ENCODE measurements around the gene DUSP6. TPM values are rescaled to one million over a fixed set of nuclear protein-coding genes. Genes with fewer than 3 reads are reported as not detected.

Gene DUSP6
- total RNA-seq, 2 donors from 2014 or later: 25.7 to 54.1 TPM

DNA sequence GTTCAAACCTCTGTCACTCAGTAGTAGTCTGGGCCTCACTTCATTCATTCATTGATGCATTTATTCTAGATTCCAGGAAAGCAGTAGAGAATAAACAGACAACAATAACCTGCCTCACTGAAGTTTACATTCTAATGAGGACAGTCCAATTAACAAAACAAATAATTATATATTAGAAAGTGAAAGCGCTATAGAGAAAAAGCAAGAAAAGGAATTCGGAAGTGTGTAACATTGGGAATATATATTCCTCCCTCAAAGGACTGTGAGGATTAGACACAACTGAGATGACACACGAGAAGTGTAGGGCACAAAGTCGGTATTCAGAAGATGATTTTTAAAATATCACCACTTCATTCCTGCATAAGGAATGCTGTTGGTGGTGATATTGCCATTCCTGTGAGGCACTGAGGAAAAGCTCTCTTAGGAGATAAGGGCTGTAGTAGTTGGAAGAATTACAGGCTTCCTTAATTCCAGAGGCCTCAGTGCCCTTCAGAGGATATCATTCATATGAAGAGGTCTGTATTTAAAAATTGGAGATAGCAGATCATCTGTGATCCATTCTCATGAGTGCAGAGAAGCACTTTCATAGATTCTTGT is 3.9 kb upstream of the DUSP6 start:
- TF ChIP-seq, protein P1, sequence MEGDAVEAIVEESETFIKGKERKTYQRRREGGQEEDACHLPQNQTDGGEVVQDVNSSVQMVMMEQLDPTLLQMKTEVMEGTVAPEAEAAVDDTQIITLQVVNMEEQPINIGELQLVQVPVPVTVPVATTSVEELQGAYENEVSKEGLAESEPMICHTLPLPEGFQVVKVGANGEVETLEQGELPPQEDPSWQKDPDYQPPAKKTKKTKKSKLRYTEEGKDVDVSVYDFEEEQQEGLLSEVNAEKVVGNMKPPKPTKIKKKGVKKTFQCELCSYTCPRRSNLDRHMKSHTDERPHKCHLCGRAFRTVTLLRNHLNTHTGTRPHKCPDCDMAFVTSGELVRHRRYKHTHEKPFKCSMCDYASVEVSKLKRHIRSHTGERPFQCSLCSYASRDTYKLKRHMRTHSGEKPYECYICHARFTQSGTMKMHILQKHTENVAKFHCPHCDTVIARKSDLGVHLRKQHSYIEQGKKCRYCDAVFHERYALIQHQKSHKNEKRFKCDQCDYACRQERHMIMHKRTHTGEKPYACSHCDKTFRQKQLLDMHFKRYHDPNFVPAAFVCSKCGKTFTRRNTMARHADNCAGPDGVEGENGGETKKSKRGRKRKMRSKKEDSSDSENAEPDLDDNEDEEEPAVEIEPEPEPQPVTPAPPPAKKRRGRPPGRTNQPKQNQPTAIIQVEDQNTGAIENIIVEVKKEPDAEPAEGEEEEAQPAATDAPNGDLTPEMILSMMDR (IDR thresholded peaks at IDR 0.05): no peak
- Histone ChIP-seq H3K9me3 (no peaks in the 10 kb centered on the region), H3K27ac (peak overlapping the region in 1 of 2 donors; percentile 100), H3K27me3 (no peaks in the 10 kb centered on the region), H3K4me3 (no peak overlapping the region), H3K36me3 (no peaks in the 10 kb centered on the region), H3K4me1 (peaks cover 0 to 25% of the 10 kb centered on the region in 2 donors)
- DNase-seq (ENCODE audit: low spot score): no peak

DNA sequence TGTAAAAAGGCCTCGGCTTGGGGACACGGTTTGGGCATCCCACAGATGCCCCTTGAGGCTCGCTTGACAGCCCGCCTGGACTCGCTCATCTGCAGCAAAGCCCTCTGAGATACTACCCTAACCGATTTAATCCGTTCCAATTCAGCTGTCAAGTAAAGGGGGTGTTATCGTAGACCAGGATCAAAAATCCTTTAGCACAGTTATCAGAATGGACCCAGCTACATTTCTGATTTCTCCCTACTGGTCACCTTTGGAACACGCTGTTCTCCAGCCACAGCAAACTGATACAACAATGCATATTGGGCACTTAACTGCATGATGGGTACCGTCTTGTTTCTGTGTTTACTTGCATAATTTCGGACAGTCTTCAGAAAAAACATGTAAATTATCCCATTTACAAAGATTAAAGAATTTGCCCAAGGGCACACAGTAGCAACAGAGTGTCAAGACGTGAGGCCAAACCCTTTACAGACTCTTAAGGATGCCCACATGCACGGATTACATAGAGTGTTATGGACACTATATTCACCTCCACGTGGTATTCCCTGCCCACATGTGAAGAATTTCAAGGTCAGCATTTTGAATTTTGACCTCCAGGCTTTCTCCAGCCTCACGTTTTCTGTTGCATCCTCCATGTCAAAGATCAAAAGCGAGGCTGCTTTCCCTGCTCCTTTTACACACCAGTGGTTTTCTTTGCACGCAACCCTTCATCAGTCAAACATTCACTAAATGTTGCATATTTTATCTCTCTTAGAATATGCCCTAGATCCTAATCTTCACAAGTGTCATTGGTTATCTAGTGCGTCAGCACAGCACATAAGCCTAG is 3.2 kb upstream of the DUSP6 start:
- Histone ChIP-seq H3K27me3 (no peaks in the 10 kb centered on the region), H3K36me3 (no peaks in the 10 kb centered on the region), H3K4me3 (peak overlapping the region; percentile 84 to 88), H3K27ac (peak overlapping the region; percentile 99 to 100), H3K9me3 (no peaks in the 10 kb centered on the region), H3K4me1 (peaks cover 0 to 28% of the 10 kb centered on the region in 2 donors)
- no peak for DNase-seq (ENCODE audit: low spot score)
- TF ChIP-seq, protein P1 (IDR thresholded peaks at IDR 0.05): no peak

DNA sequence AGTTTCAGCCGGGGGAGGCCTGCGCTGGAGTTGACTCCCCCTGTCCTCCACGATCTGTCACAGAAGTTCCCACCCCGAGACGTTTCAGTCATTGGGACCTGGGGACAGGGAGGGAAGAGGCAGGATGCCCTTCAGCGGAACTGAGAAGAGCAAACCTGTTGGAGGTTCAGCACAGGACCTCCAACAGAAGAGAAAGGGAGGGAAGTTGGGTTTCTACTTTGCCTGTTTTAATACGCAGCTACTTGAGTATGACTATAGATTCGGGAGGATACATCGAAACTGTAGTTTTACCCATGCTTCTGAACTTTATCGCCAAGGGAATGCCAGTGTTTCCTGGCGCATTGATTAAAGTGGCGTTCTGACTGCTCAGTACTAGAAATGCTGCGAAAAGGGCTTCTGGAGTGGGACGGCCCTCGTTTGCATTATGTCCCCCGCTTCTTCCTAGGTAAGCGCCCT is 2.3 kb upstream of the DUSP6 start:
- no peak for DNase-seq (ENCODE audit: low spot score)
- Histone ChIP-seq H3K27me3 (no peaks in the 10 kb centered on the region), H3K27ac (peak overlapping the region; percentile 99 to 100), H3K9me3 (no peaks in the 10 kb centered on the region), H3K36me3 (no peaks in the 10 kb centered on the region), H3K4me3 (peak overlapping the region; percentile 84 to 88), H3K4me1 (peaks cover 0 to 34% of the 10 kb centered on the region in 2 donors)
- TF ChIP-seq, protein P1 (IDR thresholded peaks at IDR 0.05): no peak

DNA sequence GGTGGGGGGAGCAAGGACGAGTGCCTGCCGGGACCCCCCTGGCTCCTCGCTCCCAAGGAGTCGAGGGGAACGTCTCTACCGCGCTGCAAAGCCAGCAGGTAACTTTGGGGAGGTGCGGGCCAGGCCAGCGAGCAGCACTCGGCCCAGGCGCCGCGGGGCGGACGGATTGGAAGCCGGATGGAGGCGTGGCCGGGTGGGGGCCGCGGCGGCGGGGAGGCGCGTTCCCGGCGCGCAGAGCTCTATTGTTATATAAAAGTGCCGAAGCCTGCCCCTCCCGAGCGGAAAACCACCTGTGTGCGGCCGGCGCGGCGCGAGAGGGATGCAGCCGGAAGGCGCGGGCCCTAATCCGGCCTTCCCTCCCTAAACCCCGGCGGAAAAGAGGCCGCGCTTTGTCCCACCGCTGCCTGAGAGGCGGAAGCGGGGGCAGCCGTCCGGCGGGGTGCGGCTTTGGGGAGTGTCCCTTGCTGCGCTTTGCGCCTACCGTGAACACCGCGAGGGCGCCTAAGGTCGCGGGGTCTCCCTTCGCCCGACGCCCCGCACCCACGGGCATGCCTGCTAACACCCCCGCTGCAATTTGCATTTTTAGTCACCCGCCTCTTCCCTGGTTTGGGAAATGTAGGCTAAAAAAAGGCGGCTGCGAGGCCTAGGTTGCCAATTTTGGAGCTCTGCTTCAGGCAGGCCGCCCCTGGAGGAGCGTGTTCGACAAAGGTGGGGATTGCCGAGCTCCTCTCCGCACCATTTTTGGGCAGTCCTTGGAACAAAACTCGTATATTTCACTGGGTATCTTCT is 1.7 kb upstream of the DUSP6 start:
- DNase-seq (ENCODE audit: low spot score): peak; percentile 74
- Histone ChIP-seq H3K9me3 (no peaks in the 10 kb centered on the region), H3K27me3 (no peaks in the 10 kb centered on the region), H3K4me3 (peak overlapping the region; percentile 84 to 88), H3K36me3 (peaks cover 6% of the 10 kb centered on the region), H3K27ac (peak overlapping the region; percentile 99 to 100), H3K4me1 (peaks cover 0 to 40% of the 10 kb centered on the region in 2 donors)
- TF ChIP-seq, protein P1 (IDR thresholded peaks at IDR 0.05): peak in 1 of 2 donors; percentile 21

DNA sequence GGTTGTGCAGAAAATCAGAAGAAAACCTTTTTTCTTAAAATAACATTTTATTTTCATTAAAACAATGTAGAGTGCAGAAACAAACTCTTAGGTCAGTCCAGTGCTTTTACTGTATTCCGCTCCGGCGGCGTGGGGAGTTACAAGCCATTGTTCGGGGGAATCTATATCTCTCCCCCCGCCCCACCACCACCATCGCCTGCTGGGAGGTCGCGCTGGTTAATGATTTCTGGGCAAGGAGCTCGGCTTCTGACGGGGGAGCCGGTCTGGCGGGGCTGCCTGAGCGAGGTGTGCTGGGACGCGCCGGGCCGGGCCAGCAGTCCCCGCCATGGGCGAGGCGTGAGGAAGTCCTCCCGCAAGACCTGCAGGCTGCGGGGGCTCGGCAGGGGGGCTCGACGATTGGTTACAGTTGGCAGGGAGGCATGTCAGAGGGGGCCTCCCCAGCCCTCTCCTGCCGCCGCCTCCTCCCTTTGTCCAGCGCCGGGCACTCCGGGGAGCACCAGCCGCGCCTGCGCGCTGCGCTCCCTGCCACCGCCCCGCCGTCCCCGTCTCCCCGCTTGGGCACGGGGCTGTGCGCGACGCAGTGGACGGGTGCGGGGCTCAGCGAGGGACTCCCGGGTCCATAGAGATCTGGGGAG is 1.0 kb upstream of the DUSP6 start:
- no peaks in the 10 kb centered on the region for H3K9me3 ChIP-seq
- no peaks in the 10 kb centered on the region for H3K27me3 ChIP-seq
- peak overlapping the region; percentile 84 to 88 for H3K4me3 ChIP-seq
- TF ChIP-seq, protein P1 (IDR thresholded peaks at IDR 0.05): no peak
- DNase-seq (ENCODE audit: low spot score): no peak
- peaks cover 13% of the 10 kb centered on the region for H3K36me3 ChIP-seq
- H3K27ac ChIP-seq: peak overlapping the region; percentile 99 to 100
- H3K4me1 ChIP-seq: peaks cover 0 to 45% of the 10 kb centered on the region in 2 donors

Measured in right atrium auricular region (tissue), 2 donors.